GM23248 (cell line): ENCODE results near the gene TPK1.

Experiments used
- EZH2 ChIP-seq: fragments of 200-600 bp; sonication (generic); IDR thresholded peaks from 2 replicates; pipeline ENCODE4 v1.6.1; 2018; ENCODE audit warnings: antibody characterized with exemption, mild to moderate bottlenecking; ENCODE audit not compliant: insufficient read depth, poor library complexity, severe bottlenecking
- EZH2phosphoT487 ChIP-seq: fragments of 200-600 bp; sonication (generic); IDR thresholded peaks from 2 replicates; pipeline ENCODE4 v1.6.1; 2018; ENCODE audit warnings: antibody characterized with exemption, moderate library complexity, mild to moderate bottlenecking, low read depth; ENCODE audit not compliant: insufficient read depth

DNA sequence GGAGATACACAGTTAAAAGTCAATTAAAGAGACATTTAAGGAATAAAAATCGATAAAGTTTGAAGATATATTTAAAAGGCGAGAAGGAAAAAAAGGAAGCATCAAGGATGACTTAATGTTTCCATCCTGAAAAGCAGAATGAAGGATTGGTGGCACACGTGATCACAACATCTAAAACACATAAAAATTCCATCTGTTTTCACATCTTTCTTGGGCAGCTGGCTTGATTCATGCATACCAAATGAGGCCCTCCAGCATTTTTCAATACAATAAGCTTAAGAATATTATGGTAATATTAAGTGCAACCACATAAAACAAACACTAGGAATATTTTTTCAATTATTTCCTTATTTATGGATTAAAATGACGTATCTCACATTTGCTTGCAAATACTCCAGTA is 112.6 kb downstream of the TPK1 start:
- no peak for TF ChIP-seq EZH2
- TF ChIP-seq EZH2phosphoT487: no peak
